Activated B cell treated with CpG ODN at 0.5 μM for 24 hours (primary cell): ENCODE measurements around the gene UBQLN1. TPM values are rescaled to one million over a fixed set of nuclear protein-coding genes. Genes with fewer than 3 reads are reported as not detected.
A peak's percentile ranks its signal among the peaks of the same experiment; 100 is the strongest.

Source experiments
- ATAC-seq: fragments of 200-7000 bp; cut with Tn5 transposase; one replicate; pipeline ENCODE4 v1.10.0; 2021; ENCODE audit warnings: low read depth, mild to moderate bottlenecking, moderate library complexity
- CTCF ChIA-PET: fragments of 350-600 bp; sonication (Branson Sonifier 250); formaldehyde crosslinking; loops from one replicate; lab custom pipeline; 2021; ENCODE audit warnings: antibody characterized with exemption; lab: Charles Lee
- POLR2A ChIA-PET: fragments of 350-600 bp; sonication (Branson Sonifier 250); formaldehyde crosslinking; loops from one replicate; lab custom pipeline; 2021; ENCODE audit warnings: antibody characterized with exemption; lab: Charles Lee
- DNase-seq: peaks from one replicate; pipeline ENCODE4 v3.0.0; 2022
- H3K27ac Mint-ChIP-seq: one replicate; pipeline ENCODE4 v1.8.0; 2020; ENCODE audit warnings: mixed read lengths
- H3K27me3 Mint-ChIP-seq: one replicate; pipeline ENCODE4 v1.8.0; 2021; ENCODE audit warnings: mixed read lengths
- H3K36me3 Mint-ChIP-seq: one replicate; pipeline ENCODE4 v1.8.0; 2021; ENCODE audit warnings: low read depth, mixed read lengths
- H3K4me1 Mint-ChIP-seq: one replicate; pipeline ENCODE4 v1.8.0; 2021; ENCODE audit warnings: mixed read lengths
- H3K4me3 Mint-ChIP-seq: one replicate; pipeline ENCODE4 v1.8.0; 2020; ENCODE audit warnings: mild to moderate bottlenecking, mixed read lengths
- H3K9me3 Mint-ChIP-seq: one replicate; pipeline ENCODE4 v1.8.0; 2020; ENCODE audit warnings: mixed read lengths
- CTCF ChIP-seq: fragments of 200-600 bp; IDR thresholded peaks from one replicate; pipeline ENCODE4 v1.8.0; 2022; ENCODE audit warnings: antibody characterized with exemption, mild to moderate bottlenecking
- intact Hi-C: fragments of 100-400 bp; cut with micrococcal nuclease; formaldehyde crosslinking; loops from one replicate; pipeline ENCODE4 v1.15.1; 2024
- total RNA-seq: library from RNA; stranded (reverse); gene quantifications from 2 replicates; pipeline ENCODE4 v1.2.3, GENCODE V29; 2022

The UBQLN1 gene
- total RNA-seq, 1 donor from 2014 or later = 96.8 TPM

DNA sequence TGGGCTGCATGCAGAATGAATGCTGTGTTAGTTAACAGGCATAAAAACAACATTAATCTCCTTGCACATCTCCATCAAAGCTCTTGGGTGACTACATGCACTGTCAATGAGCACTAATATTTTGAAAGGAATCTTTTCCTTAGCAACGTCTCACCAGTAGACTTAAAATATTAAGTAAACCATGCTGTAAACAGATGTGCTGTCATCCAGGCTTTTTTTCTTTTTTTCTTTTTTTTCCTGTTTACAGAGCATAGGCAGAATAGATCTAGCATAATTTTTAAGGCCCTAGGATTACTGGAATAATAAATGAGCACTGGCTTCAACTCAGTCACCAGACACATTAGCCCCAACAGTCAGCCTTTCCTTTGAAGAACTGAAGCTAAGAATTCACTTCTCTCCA is 36.3 kb downstream of the UBQLN1 start:
- ATAC-seq (no peak), DNase-seq (no peak)
- Mint-ChIP-seq H3K27me3 (no peaks in the 10 kb centered on the region), H3K9me3 (no peaks in the 10 kb centered on the region), H3K27ac (no peak overlapping the region), H3K4me3 (no peak overlapping the region), H3K4me1 (peaks cover 7% of the 10 kb centered on the region), H3K36me3 (peaks cover 85% of the 10 kb centered on the region)
- ChIA-PET POLR2A (no interaction called here), CTCF (no interaction called here)
- intact Hi-C loops = no loop called here
- TF ChIP-seq CTCF = no peak

GRCh38 chr9:83670381-83670780 is 37.4 kb downstream of the UBQLN1 start:
- ATAC-seq (no peak), DNase-seq (no peak)
- no peaks in the 10 kb centered on the region for H3K9me3 Mint-ChIP-seq
- no peak overlapping the region for H3K4me3 Mint-ChIP-seq
- H3K4me1 Mint-ChIP-seq = peaks cover 18% of the 10 kb centered on the region
- no peak for TF ChIP-seq CTCF
- ChIA-PET POLR2A (no interaction called here), CTCF (no interaction called here)
- peaks cover 88% of the 10 kb centered on the region for H3K36me3 Mint-ChIP-seq
- intact Hi-C loops = no loop called here
- no peak overlapping the region for H3K27ac Mint-ChIP-seq
- no peaks in the 10 kb centered on the region for H3K27me3 Mint-ChIP-seq

DNA sequence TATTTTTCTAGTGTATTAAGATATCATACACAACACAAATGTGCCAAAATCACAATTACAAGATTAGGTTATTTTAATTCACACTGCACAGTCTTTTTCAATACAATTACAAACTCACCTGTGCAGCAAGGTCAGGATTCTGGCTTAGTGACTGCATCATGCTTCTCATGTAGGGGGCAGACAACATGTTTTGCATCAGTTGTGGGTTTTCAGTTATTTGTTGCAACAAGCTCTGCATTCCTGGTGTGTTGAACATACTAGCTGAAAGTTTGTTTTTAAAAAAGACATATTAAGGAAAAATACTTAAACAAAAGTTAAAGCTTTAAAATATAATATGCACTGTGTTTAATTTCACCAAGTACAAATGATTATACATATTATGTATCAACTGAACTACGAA is 38.7 kb downstream of the UBQLN1 start:
- POLR2A ChIA-PET = no interaction called here
- intact Hi-C loops = loop anchor here (5.0 kb wide), 1 partner anchor 38 kb away; the partner anchor contains the start of gene UBQLN1
- no peak overlapping the region for H3K4me3 Mint-ChIP-seq
- DNase-seq (no peak), ATAC-seq (no peak)
- H3K4me1 Mint-ChIP-seq = peaks cover 21% of the 10 kb centered on the region
- TF ChIP-seq CTCF = no peak
- H3K36me3 Mint-ChIP-seq = peaks cover 84% of the 10 kb centered on the region
- CTCF ChIA-PET = interaction anchor here (1.1 kb wide), 1 partner anchor 16 kb away, joined by 3 read pairs; no protein-coding TSS in a partner anchor
- no peaks in the 10 kb centered on the region for H3K9me3 Mint-ChIP-seq
- no peak overlapping the region for H3K27ac Mint-ChIP-seq
- no peaks in the 10 kb centered on the region for H3K27me3 Mint-ChIP-seq

DNA sequence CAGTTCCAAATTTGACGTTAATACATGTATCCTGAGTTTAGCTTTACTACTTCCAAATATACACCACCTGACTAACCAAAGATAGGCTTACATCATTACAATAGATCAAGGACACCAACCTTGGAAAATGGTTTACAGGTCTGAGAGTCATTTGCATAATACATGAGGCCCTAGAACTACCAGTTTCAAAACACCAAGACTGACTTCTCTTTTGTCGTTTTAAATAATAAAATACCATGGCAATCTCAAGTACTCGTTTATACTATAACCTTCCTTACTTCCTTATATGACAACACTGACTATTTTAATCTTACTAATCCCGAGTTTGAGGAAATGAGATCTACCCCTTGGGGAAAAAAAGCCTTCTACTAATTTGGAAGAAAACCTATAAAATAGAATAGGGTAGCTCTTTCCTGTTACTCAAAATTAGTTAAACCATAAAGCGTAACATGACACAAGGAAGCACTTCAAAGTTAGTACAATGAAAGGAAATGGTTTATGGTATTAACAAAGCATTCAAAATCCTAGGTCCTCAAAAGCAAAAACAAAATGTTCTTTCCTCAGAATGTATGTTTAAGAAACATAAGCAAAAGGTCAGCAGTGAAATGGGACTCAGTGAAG is 42.1 kb downstream of the UBQLN1 start:
- peak; percentile 31 for ATAC-seq
- Mint-ChIP-seq H3K27me3 (no peaks in the 10 kb centered on the region), H3K27ac (peak overlapping the region; percentile 74), H3K9me3 (no peaks in the 10 kb centered on the region), H3K4me1 (peaks cover 21% of the 10 kb centered on the region), H3K36me3 (peaks cover 84% of the 10 kb centered on the region), H3K4me3 (no peak overlapping the region)
- no peak for DNase-seq
- ChIA-PET POLR2A (interaction anchor here (0.5 kb wide), 1 partner anchor 32 kb away, joined by 3 read pairs; no protein-coding TSS in a partner anchor), CTCF (interaction anchor here (0.9 kb wide), 1 partner anchor 45 kb away, joined by 4 read pairs; no protein-coding TSS in a partner anchor)
- TF ChIP-seq CTCF = no peak
- intact Hi-C loops = loop anchor here (5.0 kb wide), 1 partner anchor 42 kb away; the partner anchor contains the start of gene UBQLN1

GRCh38 chr9:83662933-83663332 is 44.8 kb downstream of the UBQLN1 start:
- DNase-seq (no peak), ATAC-seq (no peak)
- Mint-ChIP-seq H3K27ac (no peak overlapping the region), H3K36me3 (peaks cover 77% of the 10 kb centered on the region), H3K4me3 (no peak overlapping the region), H3K27me3 (no peaks in the 10 kb centered on the region), H3K9me3 (no peaks in the 10 kb centered on the region), H3K4me1 (peaks cover 21% of the 10 kb centered on the region)
- ChIA-PET CTCF (interaction anchor here (1.4 kb wide), 1 partner anchor 257 kb away, joined by 4 read pairs; no protein-coding TSS in a partner anchor), POLR2A (no interaction called here)
- TF ChIP-seq CTCF = no peak
- intact Hi-C loops = no loop called here
